Mesothelial cell of epicardium (in vitro differentiated cells): Measurements from ENCODE around the gene RBM4B. TPM values are rescaled to one million over a fixed set of nuclear protein-coding genes. Genes with fewer than 3 reads are reported as not detected.

ENCODE experiments used
- DNase-seq, 2 experiments: peaks; one replicate each; pipeline ENCODE4 v3.0.0; 2021; ENCODE audit warnings: low spot score in 2 of 2; ENCODE audit not compliant: unreplicated experiment in 2 of 2
- H3K27ac Mint-ChIP-seq: 2 replicates; pipeline ENCODE4 v1.8.0; 2021; ENCODE audit warnings: mixed read lengths
- H3K27me3 Mint-ChIP-seq: 2 replicates; pipeline ENCODE4 v1.8.0; 2021; ENCODE audit warnings: low read depth, mixed read lengths
- H3K36me3 Mint-ChIP-seq: 2 replicates; pipeline ENCODE4 v1.8.0; 2021; ENCODE audit warnings: mixed read lengths
- H3K4me1 Mint-ChIP-seq: 2 replicates; pipeline ENCODE4 v1.8.0; 2021; ENCODE audit warnings: mixed read lengths
- H3K4me3 Mint-ChIP-seq: 2 replicates; pipeline ENCODE4 v1.8.0; 2021; ENCODE audit warnings: mild to moderate bottlenecking, moderate library complexity, mixed read lengths
- H3K9me3 Mint-ChIP-seq: 2 replicates; pipeline ENCODE4 v1.8.0; 2021; ENCODE audit warnings: mixed read lengths
- CTCF ChIP-seq: fragments of 200-600 bp; sonication (generic); IDR thresholded peaks from one replicate; pipeline ENCODE4 v1.5.0; 2021; ENCODE audit warnings: antibody characterized with exemption; ENCODE audit not compliant: unreplicated experiment
- total RNA-seq: library from RNA; stranded (reverse); gene quantifications from 3 replicates; pipeline ENCODE4 v1.2.1, GENCODE V29; 2021

RBM4B gene
- total RNA-seq, 1 donor from 2014 or later, result 39.6 TPM

GRCh38 chr11:66685276-66686099, 7.8 kb upstream of the RBM4B start:
- TF ChIP-seq CTCF, result no peak
- Mint-ChIP-seq H3K36me3 (peaks cover 23% of the 10 kb centered on the region), H3K4me1 (peaks cover 10% of the 10 kb centered on the region), H3K9me3 (no peaks in the 10 kb centered on the region), H3K27me3 (no peaks in the 10 kb centered on the region), H3K4me3 (no peak overlapping the region), H3K27ac (peak overlapping the region; percentile 70)
- DNase-seq, result no peak

- no peaks in the 10 kb centered on the region for H3K9me3 Mint-ChIP-seq
- no peaks in the 10 kb centered on the region for H3K27me3 Mint-ChIP-seq
- no peak overlapping the region for H3K4me3 Mint-ChIP-seq
- H3K36me3 Mint-ChIP-seq, result peaks cover 23% of the 10 kb centered on the region
- DNase-seq, result no peak
- H3K27ac Mint-ChIP-seq, result peak overlapping the region; percentile 57
- H3K4me1 Mint-ChIP-seq, result peaks cover 10% of the 10 kb centered on the region
- no peak for TF ChIP-seq CTCF
Observed at GRCh38 chr11:66684635-66685034, 6.9 kb upstream of the RBM4B start.

GRCh38 chr11:66683877-66684276, 6.2 kb upstream of the RBM4B start:
- Mint-ChIP-seq H3K4me1 (peaks cover 10% of the 10 kb centered on the region), H3K27ac (no peak overlapping the region), H3K9me3 (no peaks in the 10 kb centered on the region), H3K27me3 (no peaks in the 10 kb centered on the region), H3K36me3 (peaks cover 20% of the 10 kb centered on the region), H3K4me3 (no peak overlapping the region)
- no peak for TF ChIP-seq CTCF
- no peak for DNase-seq

- peaks cover 16% of the 10 kb centered on the region for H3K4me1 Mint-ChIP-seq
- no peak for TF ChIP-seq CTCF
- H3K27me3 Mint-ChIP-seq, result no peaks in the 10 kb centered on the region
- no peak for DNase-seq
- H3K36me3 Mint-ChIP-seq, result peaks cover 17% of the 10 kb centered on the region
- no peak overlapping the region for H3K27ac Mint-ChIP-seq
- no peaks in the 10 kb centered on the region for H3K9me3 Mint-ChIP-seq
- no peak overlapping the region for H3K4me3 Mint-ChIP-seq
Observed at GRCh38 chr11:66680966-66681645, 3.4 kb upstream of the RBM4B start.

GRCh38 chr11:66676931-66677598, 622 bp downstream of the RBM4B start:
- peak overlapping the region; percentile 100 for H3K27ac Mint-ChIP-seq
- H3K4me3 Mint-ChIP-seq, result peak overlapping the region; percentile 95
- TF ChIP-seq CTCF, result no peak
- no peaks in the 10 kb centered on the region for H3K9me3 Mint-ChIP-seq
- H3K4me1 Mint-ChIP-seq, result peaks cover 33% of the 10 kb centered on the region
- DNase-seq, result no peak
- peaks cover 5% of the 10 kb centered on the region for H3K36me3 Mint-ChIP-seq
- H3K27me3 Mint-ChIP-seq, result no peaks in the 10 kb centered on the region
